ENCODE data around the gene TBC1D17.

The TBC1D17 gene

GRCh38 chr19:49887037-49887664, 9.6 kb downstream of the TBC1D17 start:
- H3K4me3 ChIP-seq = no peak overlapping the region
- H3K27ac ChIP-seq = peak overlapping the region in 1 of 21 experiments; percentile 6

- Histone ChIP-seq H3K27ac (peak overlapping the region in 1 of 21 experiments; percentile 6), H3K4me3 (no peak overlapping the region)
These were observed 10.4 kb downstream of the TBC1D17 start for GRCh38 chr19:49887665-49888509.

GRCh38 chr19:49888510-49888824, 11.0 kb downstream of the TBC1D17 start:
- no peak overlapping the region for H3K4me3 ChIP-seq
- no peak overlapping the region for H3K27ac ChIP-seq

GRCh38 chr19:49889038-49889686, 11.7 kb downstream of the TBC1D17 start:
- Histone ChIP-seq H3K4me3 (no peak overlapping the region), H3K27ac (no peak overlapping the region)

- Histone ChIP-seq H3K27ac (peak overlapping the region in 6 of 21 experiments; percentile 11 to 65 (median 28)), H3K4me3 (peak overlapping the region; percentile 2 to 37 (median 26))
These were observed 12.3 kb downstream of the TBC1D17 start for GRCh38 chr19:49889687-49890348.

- Histone ChIP-seq H3K27ac (peak overlapping the region in 8 of 21 experiments; percentile 11 to 65 (median 36)), H3K4me3 (peak overlapping the region; percentile 2 to 37 (median 26))
These were observed 13.1 kb downstream of the TBC1D17 start for GRCh38 chr19:49890349-49891311.

GRCh38 chr19:49891393-49891792, 13.9 kb downstream of the TBC1D17 start:
- Histone ChIP-seq H3K4me3 (no peak overlapping the region), H3K27ac (peak overlapping the region in 4 of 21 experiments; percentile 12 to 49 (median 35))

GRCh38 chr19:49892716-49893115, 15.2 kb downstream of the TBC1D17 start:
- no peak overlapping the region for H3K27ac ChIP-seq
- H3K4me3 ChIP-seq = no peak overlapping the region

- H3K27ac ChIP-seq = no peak overlapping the region
- H3K4me3 ChIP-seq = no peak overlapping the region
These were observed 16.6 kb downstream of the TBC1D17 start for GRCh38 chr19:49894011-49894664.

GRCh38 chr19:49894879-49895565, 17.5 kb downstream of the TBC1D17 start:
- Histone ChIP-seq H3K4me3 (peak overlapping the region in 2 of 7 experiments; percentile 1 to 15), H3K27ac (peak overlapping the region in 3 of 21 experiments; percentile 69 to 84 (median 79))

GRCh38 chr19:49895566-49896297, 18.2 kb downstream of the TBC1D17 start:
- Histone ChIP-seq H3K4me3 (peak overlapping the region in 2 of 7 experiments; percentile 1 to 15), H3K27ac (peak overlapping the region in 15 of 21 experiments; percentile 7 to 84 (median 73))

- Histone ChIP-seq H3K4me3 (peak within 1 kb of the TSS in 2 of 7 experiments; percentile 1 to 15), H3K27ac (peak within 1 kb of the TSS in 20 of 21 experiments; percentile 18 to 84 (median 70))
These were observed 19.5 kb downstream of the TBC1D17 start, which contains the start of gene IL4I1 for GRCh38 chr19:49896863-49897621. TSS of gene IL4I1 (minus strand) at chr19:49896887. CDS start at chr19:49896160, 727 bp downstream.

GRCh38 chr19:49904136-49904535, 26.6 kb downstream of the TBC1D17 start:
- peak overlapping the region in 2 of 21 experiments; percentile 5 to 32 for H3K27ac ChIP-seq
- no peak overlapping the region for H3K4me3 ChIP-seq

- no peak overlapping the region for H3K4me3 ChIP-seq
- H3K27ac ChIP-seq = no peak overlapping the region
These were observed 29.5 kb downstream of the TBC1D17 start for GRCh38 chr19:49906879-49907564.

- Histone ChIP-seq H3K27ac (no peak overlapping the region), H3K4me3 (no peak overlapping the region)
These were observed 30.4 kb downstream of the TBC1D17 start for GRCh38 chr19:49907745-49908446.
